Stimulated activated naive CD4-positive, alpha-beta T cell treated with Interleukin-2 at 50 U/mL for 16 hours (primary cell): Measurements from ENCODE around the gene SMC6.

Experiments used
- DNase-seq: peaks from one replicate; lab custom pipeline; 2025; lab: John Stamatoyannopoulos, UW

SMC6 gene

GRCh38 chr2:17649026-17649425 is 104.6 kb downstream of the SMC6 start:
- DNase-seq, result no peak

GRCh38 chr2:17648581-17648980 is 105.0 kb downstream of the SMC6 start:
- DNase-seq, result no peak

- no peak for DNase-seq
Observed at GRCh38 chr2:17646838-17647701, 106.5 kb downstream of the SMC6 start.

- DNase-seq, result no peak
Observed at GRCh38 chr2:17646081-17646554, 107.5 kb downstream of the SMC6 start.

- DNase-seq, result no peak
Observed at GRCh38 chr2:17644997-17645720, 108.5 kb downstream of the SMC6 start.

GRCh38 chr2:17643031-17643615 is 110.5 kb downstream of the SMC6 start:
- no peak for DNase-seq

- no peak for DNase-seq
Observed at GRCh38 chr2:17640406-17640805, 113.2 kb downstream of the SMC6 start.

GRCh38 chr2:17638196-17638743 is 115.3 kb downstream of the SMC6 start:
- no peak for DNase-seq

GRCh38 chr2:17637131-17637906 is 116.3 kb downstream of the SMC6 start:
- no peak for DNase-seq

GRCh38 chr2:17636257-17636656 is 117.4 kb downstream of the SMC6 start:
- DNase-seq, result no peak

GRCh38 chr2:17634997-17635396 is 118.6 kb downstream of the SMC6 start:
- DNase-seq, result no peak

GRCh38 chr2:17630089-17630488 is 123.5 kb downstream of the SMC6 start:
- no peak for DNase-seq

GRCh38 chr2:17628349-17629261 is 125.0 kb downstream of the SMC6 start:
- DNase-seq, result no peak

GRCh38 chr2:17627434-17627833 is 126.2 kb downstream of the SMC6 start:
- DNase-seq, result no peak

- DNase-seq, result no peak
Observed at GRCh38 chr2:17626986-17627385, 126.6 kb downstream of the SMC6 start.

- no peak for DNase-seq
Observed at GRCh38 chr2:17625446-17625845, 128.2 kb downstream of the SMC6 start.

GRCh38 chr2:17621781-17622180 is 131.8 kb downstream of the SMC6 start:
- DNase-seq, result no peak

- no peak for DNase-seq
Observed at GRCh38 chr2:17620841-17621240, 132.8 kb downstream of the SMC6 start.

- no peak for DNase-seq
Observed at GRCh38 chr2:17620280-17620679, 133.3 kb downstream of the SMC6 start.

- no peak for DNase-seq
Observed at GRCh38 chr2:17617955-17618354, 135.7 kb downstream of the SMC6 start.

- no peak for DNase-seq
Observed at GRCh38 chr2:17617516-17617915, 136.1 kb downstream of the SMC6 start.
